ENCODE measurements around the gene GFER. TPM values are rescaled to one million over a fixed set of nuclear protein-coding genes. Genes with fewer than 3 reads are reported as not detected.

Gene GFER
- polyA plus RNA-seq, 1 of the 3 experiments (the other 2 are of a cell fraction): 20.4 TPM

GRCh38 chr16:1971796-1972489 lies 12.1 kb upstream of the GFER start, which contains the start of gene TBL3 (continued):
- TF ChIP-seq PBX3 (IDR thresholded peaks at IDR 0.05) (no peak), EZH2phosphoT487 (IDR thresholded peaks at IDR 0.05; ENCODE audit: borderline replicate concordance, low read depth) (no peak), GATA2 (CRISPR knock-in tag; IDR thresholded peaks at IDR 0.05) (no peak), TCF12 (IDR thresholded peaks at IDR 0.05) (no peak)
- TF ChIP-seq, protein P1, sequence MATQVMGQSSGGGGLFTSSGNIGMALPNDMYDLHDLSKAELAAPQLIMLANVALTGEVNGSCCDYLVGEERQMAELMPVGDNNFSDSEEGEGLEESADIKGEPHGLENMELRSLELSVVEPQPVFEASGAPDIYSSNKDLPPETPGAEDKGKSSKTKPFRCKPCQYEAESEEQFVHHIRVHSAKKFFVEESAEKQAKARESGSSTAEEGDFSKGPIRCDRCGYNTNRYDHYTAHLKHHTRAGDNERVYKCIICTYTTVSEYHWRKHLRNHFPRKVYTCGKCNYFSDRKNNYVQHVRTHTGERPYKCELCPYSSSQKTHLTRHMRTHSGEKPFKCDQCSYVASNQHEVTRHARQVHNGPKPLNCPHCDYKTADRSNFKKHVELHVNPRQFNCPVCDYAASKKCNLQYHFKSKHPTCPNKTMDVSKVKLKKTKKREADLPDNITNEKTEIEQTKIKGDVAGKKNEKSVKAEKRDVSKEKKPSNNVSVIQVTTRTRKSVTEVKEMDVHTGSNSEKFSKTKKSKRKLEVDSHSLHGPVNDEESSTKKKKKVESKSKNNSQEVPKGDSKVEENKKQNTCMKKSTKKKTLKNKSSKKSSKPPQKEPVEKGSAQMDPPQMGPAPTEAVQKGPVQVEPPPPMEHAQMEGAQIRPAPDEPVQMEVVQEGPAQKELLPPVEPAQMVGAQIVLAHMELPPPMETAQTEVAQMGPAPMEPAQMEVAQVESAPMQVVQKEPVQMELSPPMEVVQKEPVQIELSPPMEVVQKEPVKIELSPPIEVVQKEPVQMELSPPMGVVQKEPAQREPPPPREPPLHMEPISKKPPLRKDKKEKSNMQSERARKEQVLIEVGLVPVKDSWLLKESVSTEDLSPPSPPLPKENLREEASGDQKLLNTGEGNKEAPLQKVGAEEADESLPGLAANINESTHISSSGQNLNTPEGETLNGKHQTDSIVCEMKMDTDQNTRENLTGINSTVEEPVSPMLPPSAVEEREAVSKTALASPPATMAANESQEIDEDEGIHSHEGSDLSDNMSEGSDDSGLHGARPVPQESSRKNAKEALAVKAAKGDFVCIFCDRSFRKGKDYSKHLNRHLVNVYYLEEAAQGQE (IDR thresholded peaks at IDR 0.05; ENCODE audit: low read depth, low read length): no peak; the same call in 1 of the 2 replicates

GRCh38 chr16:1972490-1972877 lies 11.5 kb upstream of the GFER start:
- peak; percentile 58 for DNase-seq
- Histone ChIP-seq H3K4me2 (peak overlapping the region; percentile 87), H3K27ac (ENCODE audit: low read depth in 2 of 2, low read length in 1 of 2) (peak overlapping the region in 1 of 2 experiments; percentile 93; a peak in 2 of 4 replicates), H3K9me2 (no peaks in the 10 kb centered on the region), H3K9me3 (no peaks in the 10 kb centered on the region), H2AFZ (ENCODE audit: low read depth) (no peak overlapping the region), H3K4me1 (ENCODE audit: control insufficient read depth in 1 of 2, insufficient read depth in 2 of 2, low read depth in 1 of 2, low read length in 1 of 2) (peaks cover 0 to 9% of the 10 kb centered on the region in 2 experiments; a peak in 1 of 4 replicates), H3K27me3 (ENCODE audit: insufficient read depth) (no peaks in the 10 kb centered on the region), H3K79me2 (ENCODE audit: insufficient read depth) (peaks cover 29% of the 10 kb centered on the region), H4K20me1 (ENCODE audit: insufficient read depth) (no peaks in the 10 kb centered on the region), H3K9ac (peak overlapping the region; percentile 93), H3F3A (replicated peaks; ENCODE audit: insufficient read depth) (peaks cover 4% of the 10 kb centered on the region), H3K4me3 (ENCODE audit: low read depth in 2 of 2, low read length in 1 of 2) (peak overlapping the region; percentile 75 to 88), H3K36me3 (replicated peaks in 1 of 2; ENCODE audit: control insufficient read depth in 1 of 2, insufficient read depth in 2 of 2, low read length in 1 of 2) (peaks cover 7 to 35% of the 10 kb centered on the region in 2 experiments)
- WGBS (ENCODE audit: low lambda C conversion rate): 1% methylated on average over 16 of the region's 22 CpGs
- ChIA-PET CTCF (interaction anchor here (1.2 to 3.7 kb wide), 4 partner anchors 11 to 181 kb away, joined by 3 to 19 read pairs (median 9); partner anchors contain the start of gene GFER), POLR2A (interaction anchor here (1.0 to 1.3 kb wide), 3 partner anchors 12 to 200 kb away, joined by 4 to 8 read pairs (median 5); partner anchors contain the start of genes EME2, GFER and MRPS34)
- TF ChIP-seq EZH2phosphoT487 (IDR thresholded peaks at IDR 0.05; ENCODE audit: borderline replicate concordance, low read depth) (no peak), CHD2 (IDR thresholded peaks at IDR 0.05; ENCODE audit: low read length, partially characterized antibody) (no peak)

- POLR2A ChIA-PET: no interaction called here
- H3K9me3 ChIP-seq: no peaks in the 10 kb centered on the region
- WGBS (ENCODE audit: low lambda C conversion rate): 81% methylated on average over 14 of the region's 16 CpGs
Observed at GRCh38 chr16:1973461-1974156, 10.4 kb upstream of the GFER start.

More at GRCh38 chr16:1973461-1974156, 10.4 kb upstream of the GFER start:
- CTCF ChIA-PET: no interaction called here
- Histone ChIP-seq H2AFZ (ENCODE audit: low read depth) (no peak overlapping the region), H4K20me1 (ENCODE audit: insufficient read depth) (no peaks in the 10 kb centered on the region), H3K27me3 (ENCODE audit: insufficient read depth) (no peaks in the 10 kb centered on the region), H3F3A (replicated peaks; ENCODE audit: insufficient read depth) (peaks cover 4% of the 10 kb centered on the region), H3K4me2 (0 out of 2 replicates have a peak overlapping the region, but pooled peaks have one; percentile 87), H3K9me2 (no peaks in the 10 kb centered on the region), H3K9ac (no peak overlapping the region), H3K4me1 (ENCODE audit: control insufficient read depth in 1 of 2, insufficient read depth in 2 of 2, low read depth in 1 of 2, low read length in 1 of 2) (peaks cover 0 to 9% of the 10 kb centered on the region in 2 experiments; a peak in 1 of 4 replicates), H3K36me3 (replicated peaks in 1 of 2; ENCODE audit: control insufficient read depth in 1 of 2, insufficient read depth in 2 of 2, low read length in 1 of 2) (peaks cover 7 to 46% of the 10 kb centered on the region in 2 experiments), H3K79me2 (ENCODE audit: insufficient read depth) (peaks cover 29% of the 10 kb centered on the region), H3K4me3 (ENCODE audit: low read depth in 2 of 2, low read length in 1 of 2) (no peak overlapping the region), H3K27ac (ENCODE audit: low read depth in 2 of 2, low read length in 1 of 2) (no peak overlapping the region)
- no peak for TF ChIP-seq ELF1 (IDR thresholded peaks at IDR 0.05)
- no peak for DNase-seq
